Epithelial cell of prostate (primary cell): ENCODE data around the gene WDR3.
"Not testable (repeated sequence)": the region's sequence is repeated elsewhere in the genome, so short reads cannot be mapped to it uniquely, and the experiment has no call there.

ENCODE experiments used
- DNase-seq: peaks from one replicate; pipeline ENCODE4 v3.0.0-alpha.2; 2011; ENCODE audit warnings: low read depth, low spot score
- H3K27ac ChIP-seq: fragments of 450-650 bp; 2 replicates; pipeline ENCODE4 v1.5.1; 2017; ENCODE audit warnings: mild to moderate bottlenecking

WDR3 gene

DNA sequence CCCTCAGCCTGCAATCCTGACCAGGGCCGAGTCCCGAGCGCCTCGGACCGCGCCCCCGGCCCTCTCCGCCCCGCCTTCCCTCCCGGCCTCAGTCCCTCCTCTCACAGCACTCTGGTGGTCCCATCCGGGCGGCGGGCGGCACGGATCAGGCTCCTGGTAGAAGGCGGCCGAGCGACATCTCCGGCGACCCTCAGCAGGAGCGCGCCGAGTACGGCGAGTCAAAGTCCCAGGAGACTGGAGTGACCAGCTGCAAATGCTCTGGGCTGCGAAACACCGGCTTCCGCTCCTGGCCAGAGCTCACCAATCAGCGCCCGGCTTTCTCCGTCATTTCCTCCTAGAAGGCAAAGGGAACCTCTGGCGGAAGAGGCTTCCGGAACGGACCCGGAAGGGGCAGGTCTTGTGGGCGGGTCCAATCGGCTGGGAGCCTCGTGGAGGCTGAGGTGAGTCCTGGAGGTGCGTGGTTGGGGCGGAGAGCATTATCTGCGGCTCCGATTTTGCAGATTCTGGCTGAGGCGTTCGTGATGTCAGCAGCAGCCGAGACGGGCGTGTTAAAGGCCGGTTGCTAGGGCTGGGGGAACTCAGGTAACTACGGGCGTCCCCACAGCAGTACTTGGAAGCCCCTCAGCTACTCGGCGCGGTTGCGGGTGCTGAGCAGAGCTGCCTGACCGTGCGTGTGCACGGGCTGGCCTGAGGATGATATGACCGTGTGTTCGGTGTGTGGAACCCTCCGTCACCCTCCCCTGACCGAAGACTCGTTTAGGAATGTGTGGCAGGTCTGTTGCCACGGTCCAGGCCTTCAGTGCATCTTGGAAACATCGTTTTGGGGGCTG, at the start of gene WDR3, which contains the start of gene GDAP2:
WDR3 (plus strand) TSS at position 397 of the 830 bp plus-strand sequence. CDS start 3,581 bp downstream, outside the sequence.
GDAP2 (minus strand) TSS at position 279 of the 830 bp plus-strand sequence. CDS start 9,264 bp downstream, outside the sequence.
- DNase-seq, result peak; percentile 93
- peak within 1 kb of the TSS; percentile 78 for H3K27ac ChIP-seq

DNA sequence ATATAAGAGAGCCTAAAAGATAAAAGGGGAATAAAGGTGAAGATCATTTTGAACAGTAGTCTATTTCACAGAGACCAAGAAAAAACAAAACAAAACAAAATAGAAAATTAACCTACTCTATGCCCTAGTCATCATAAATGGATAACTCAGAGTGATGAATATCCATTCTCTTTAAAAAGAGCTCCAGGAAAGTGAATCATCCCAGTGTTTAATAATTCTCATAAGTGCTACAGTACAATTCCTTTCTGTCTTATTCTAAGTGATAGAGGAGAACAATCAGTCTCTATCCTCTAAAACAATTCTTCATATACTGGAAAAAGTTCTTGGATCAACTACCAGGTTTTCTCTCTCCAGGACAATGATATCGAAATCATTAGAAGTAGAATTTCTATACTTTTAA, 45.9 kb upstream of the WDR3 start:
- no peak overlapping the region for H3K27ac ChIP-seq
- DNase-seq, result no peak

DNA sequence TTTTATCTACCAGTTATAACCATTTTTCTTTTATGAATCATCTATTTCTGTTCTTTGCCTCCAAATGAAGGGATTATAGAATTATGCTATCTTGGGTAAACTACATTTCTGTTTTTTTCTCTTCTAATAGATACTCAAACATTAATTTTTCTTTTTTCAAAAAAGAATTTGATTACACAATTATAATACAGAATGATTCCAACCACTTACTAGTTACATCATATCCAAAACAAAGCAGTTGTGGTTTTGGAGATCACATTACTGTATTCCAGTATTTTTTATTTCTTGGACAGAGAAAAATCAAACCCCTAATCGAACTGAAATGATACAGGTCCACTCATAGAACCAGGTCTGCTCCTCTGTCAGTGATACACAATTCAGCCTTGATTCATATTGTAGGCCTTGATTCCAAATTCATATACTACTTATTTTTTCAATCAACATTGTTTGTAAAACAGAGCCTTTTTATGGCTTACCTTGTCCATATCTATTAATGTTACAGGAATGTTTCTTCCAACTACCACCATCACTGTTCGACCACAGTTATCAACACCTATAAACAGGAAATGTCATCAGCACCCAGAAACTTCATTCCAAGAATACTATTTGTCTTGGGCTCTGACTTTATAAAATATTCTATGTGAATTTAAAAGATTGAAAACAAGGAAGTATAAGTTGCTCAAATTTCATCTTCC, 43.3 kb upstream of the WDR3 start:
- DNase-seq, result no peak
- peak overlapping the region; percentile 12 for H3K27ac ChIP-seq

DNA sequence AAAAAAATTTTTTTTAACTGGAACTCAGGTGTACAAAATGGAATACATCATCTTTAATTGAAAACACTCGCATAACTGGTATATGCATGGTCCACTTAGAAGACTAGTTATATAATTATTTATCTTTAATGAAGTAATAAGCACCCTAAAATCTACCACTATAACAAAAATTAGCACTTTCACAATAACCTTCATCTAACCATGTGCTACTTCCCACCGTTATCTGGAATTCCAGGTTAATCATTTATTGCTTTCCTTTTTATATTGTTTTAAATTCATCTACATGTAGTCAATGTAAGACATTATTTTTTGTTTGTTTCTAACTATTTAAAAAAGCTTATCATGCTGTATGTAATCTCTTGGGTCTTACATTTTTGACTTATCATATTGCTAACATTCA, 39.1 kb upstream of the WDR3 start:
- DNase-seq, result no peak
- no peak overlapping the region for H3K27ac ChIP-seq

DNA sequence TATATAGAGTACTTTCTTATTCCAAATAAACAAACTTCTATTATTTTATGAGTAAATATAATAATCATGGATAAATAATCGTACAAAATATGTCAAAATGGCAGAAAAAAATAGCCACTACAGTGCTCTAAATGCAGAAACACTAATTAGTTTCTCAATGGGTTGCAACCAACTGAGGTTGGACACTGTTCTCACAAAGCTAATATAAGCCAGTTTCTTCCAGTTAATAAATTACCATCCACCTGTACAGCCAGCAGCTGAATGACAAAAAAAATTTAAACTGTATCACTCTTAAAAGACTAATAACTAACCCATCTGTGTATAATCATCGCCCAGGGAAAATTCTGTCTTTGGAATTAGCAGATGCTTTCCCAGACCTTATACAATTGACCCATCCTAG, 37.0 kb upstream of the WDR3 start:
- DNase-seq, result no peak
- no peak overlapping the region for H3K27ac ChIP-seq

DNA sequence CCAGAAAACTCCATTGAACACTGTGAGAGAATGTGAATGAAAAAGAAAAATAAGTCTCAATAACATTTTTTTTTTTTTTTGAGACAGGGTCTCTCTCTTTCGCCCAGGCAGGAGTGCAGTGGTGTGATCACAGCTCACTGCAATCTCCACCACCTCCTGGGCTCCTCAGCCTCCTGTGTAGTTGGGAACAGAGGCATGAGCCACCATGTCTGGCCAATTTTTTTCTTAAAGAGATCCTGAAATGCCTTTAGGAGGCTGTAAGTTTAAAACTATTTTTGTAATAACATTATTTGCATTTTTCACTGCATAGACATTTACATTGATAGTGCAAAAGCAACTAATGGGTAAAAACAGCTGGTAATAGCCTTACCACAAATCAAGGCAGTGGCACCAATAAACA, 35.5 kb upstream of the WDR3 start:
- no peak for DNase-seq
- H3K27ac ChIP-seq, result no peak overlapping the region

DNA sequence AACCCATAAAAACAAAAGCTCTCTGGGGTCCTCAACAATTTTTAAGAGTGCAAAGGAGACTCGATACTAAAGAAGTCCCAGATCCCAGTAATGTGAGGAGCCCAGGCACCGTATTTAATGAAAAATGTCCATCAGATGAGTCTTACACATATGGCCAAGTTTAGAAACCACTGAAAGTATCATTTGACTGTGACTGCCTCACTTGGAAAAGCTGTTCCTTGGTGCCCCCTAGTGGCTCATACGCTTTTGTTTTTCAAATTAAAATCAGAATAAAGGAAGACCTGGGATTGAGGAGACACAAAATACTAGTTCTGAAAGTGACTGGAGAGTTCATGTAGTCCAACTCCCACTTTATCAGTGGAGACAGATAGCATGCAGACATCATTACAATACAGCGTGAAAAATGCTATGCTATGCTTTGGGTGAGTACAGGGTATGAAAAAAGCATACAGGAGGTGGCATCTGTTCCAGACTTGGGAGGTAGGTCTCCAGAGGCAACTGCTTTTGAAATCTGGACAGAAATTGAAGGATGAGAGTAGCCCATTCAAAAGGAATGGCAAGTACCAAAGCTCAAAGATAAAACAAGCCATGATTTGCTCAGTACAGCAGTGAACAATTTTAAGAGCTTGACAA, 33.9 kb upstream of the WDR3 start:
- peak; percentile 3 for DNase-seq
- no peak overlapping the region for H3K27ac ChIP-seq

DNA sequence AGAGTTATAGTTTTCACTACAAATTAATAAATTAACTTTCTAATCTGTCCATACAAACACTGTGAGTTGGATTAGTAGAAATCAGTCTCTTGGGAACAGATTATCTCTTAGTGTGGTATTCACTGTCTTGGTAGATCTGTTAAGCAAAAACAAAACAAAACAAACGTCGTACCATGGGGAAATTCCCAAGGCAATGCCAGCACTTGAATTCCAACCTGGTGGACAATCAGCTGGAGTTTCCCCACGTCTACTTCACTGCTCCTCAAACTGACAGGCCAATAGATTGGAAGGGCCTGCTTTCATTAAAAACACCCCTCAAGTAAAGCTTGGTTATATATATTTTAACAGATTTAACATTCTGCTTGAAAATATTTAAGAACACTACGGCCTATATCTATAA, 32.0 kb upstream of the WDR3 start:
- DNase-seq, result no peak
- H3K27ac ChIP-seq, result no peak overlapping the region

DNA sequence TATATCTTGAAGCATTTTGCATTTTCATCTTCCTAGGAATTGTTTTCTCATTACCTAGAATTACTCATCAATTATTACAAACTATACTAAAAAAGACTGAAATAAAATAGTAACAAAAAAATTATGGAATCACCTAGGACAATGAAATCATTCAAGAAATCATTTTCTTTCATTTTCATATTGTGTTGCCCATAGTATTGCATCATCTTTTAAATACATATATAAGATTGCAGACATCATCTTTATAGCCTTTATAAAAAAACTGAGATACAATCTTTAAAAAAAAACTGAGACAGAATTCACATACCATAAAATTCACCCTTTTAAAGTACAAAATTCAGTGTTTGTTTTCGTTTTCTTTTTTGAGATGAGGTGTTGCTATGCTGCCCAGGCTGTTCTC, 29.7 kb upstream of the WDR3 start:
- H3K27ac ChIP-seq, result no peak overlapping the region
- no peak for DNase-seq

DNA sequence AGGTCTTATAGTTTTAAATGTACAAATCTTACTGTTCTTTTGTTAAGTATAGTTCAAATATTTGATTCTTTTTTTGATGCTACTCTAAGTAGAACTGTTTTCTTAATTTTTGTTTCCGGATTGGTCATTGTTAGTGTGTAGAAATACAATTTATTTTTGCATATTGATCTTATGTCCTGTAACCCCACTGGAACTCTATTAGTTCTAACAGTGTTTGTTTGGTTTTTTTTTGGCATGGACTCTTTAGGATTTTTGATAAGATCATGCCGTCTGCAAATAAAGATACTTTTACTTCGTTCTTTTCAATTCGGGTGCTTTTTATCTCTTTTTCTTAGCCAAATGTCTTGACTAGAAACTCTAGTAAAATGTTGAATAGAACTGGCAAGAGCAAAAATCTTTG, 26.6 kb upstream of the WDR3 start:
- DNase-seq, result no peak

DNA sequence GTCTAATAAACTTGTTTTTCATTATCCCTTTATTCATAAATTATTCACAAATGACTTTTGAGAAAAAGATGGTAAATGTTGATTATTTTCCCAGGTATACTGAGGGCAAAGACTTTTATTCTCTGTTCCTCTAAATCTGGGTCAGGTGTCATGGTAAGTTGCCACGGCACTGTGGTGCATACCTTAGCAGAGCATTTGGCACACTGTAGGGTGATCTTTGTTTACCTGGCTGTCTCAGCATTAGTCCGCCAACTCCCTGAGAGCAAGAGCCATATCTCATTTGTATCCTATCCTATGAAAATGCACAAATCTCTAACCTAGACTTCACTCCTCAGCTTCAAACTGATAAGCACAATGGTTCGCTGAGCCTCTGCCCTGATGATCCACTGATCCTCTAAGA, 25.1 kb upstream of the WDR3 start:
- DNase-seq, result no peak
- no peak overlapping the region for H3K27ac ChIP-seq

More for the DNA sequence above, 26.6 kb upstream of the WDR3 start:
- no peak overlapping the region for H3K27ac ChIP-seq

DNA sequence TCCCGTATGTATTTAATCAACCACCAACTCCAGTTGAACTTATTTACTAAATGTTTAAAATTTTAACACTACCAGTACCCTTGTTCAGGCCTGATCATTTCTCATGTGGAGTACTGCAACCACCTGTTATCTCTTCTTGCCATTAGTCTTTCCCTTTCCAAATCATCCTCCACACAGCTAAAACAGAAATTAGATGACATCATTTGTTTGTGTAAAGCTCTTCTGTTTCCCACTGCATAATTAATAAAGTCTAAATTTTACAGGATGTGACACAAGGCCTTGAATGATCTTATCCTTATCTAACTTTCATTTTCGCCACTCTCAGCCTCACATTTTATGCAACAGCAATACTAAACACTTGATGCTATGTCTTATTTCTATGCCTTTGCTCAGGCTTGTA, 24.5 kb upstream of the WDR3 start:
- DNase-seq, result no peak
- H3K27ac ChIP-seq, result no peak overlapping the region

DNA sequence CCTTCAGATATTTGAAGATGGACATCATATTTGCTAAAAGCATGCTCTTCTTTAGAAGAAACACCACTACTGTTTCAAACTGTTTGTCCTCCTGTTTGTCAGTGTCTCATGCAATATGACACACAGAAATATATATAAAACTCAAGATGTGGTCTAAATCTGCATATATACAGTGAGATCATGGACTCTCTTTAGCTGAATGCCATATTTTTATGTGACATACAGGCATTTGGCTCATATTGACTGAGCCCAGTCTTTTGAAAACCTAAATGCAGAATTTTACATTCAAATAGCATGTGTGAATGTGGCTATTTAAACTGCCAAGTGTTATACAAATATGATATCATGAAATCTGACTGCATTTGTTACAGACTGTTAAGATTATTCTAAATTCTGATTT, 18.5 kb upstream of the WDR3 start:
- DNase-seq, result no peak
- no peak overlapping the region for H3K27ac ChIP-seq

DNA sequence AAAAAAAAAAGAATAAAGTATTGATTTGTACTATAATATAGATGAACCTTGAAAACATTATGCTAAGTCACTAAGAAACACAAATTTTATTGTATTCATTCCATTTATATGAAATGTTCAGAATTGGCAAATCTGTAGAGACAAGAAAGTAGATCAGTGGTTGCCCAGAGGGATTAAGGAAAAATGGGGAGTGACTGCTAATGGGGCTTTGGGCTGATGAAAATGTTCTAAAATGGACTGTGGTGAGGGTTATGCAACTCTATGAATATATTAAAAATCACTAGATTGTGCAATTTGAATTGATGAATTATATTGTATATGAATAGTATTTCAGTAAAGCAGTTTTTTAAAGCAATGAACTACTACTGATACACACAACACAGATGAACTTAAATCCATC, 10.2 kb upstream of the WDR3 start:
- H3K27ac ChIP-seq, result no peak overlapping the region
- DNase-seq, result no peak

DNA sequence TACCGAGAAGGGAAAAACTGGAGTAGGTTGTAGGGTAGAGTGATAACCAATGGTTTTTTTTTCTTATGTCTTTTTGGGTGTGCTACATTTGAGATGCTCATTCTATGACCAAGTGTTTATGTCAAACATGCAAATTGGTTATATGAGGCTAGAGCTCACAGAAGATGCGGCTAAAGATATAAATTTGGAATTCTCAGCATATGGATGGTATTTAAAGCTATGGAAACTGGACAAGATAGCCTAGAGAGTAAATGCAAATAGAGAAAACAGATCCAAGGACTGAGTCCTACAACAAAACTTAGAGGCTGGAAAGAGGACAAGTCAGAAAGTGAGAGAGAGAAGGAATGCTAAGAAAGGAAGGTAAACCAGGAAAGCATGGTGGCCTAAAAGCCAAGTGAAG, 7.5 kb upstream of the WDR3 start:
- DNase-seq, result no peak
- H3K27ac ChIP-seq, result no peak overlapping the region

DNA sequence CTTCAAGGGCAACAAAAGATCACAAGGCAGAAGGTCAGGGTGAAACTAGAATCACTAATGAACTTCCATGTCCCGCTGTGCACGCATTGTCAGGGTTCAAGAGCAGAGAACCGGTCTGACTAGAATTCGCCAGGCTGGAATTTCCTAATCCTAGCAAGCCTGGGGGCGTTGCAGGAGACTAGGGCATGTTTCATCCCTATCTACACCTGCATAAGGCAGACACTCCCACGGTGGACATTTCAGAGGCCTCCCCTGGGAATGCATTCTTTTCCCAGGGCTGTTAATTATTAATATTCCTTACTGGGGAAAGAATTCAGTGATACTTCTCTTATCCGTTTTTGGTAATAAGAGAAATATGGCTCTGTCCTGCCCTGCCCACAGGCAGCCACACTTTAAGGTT, 6.8 kb upstream of the WDR3 start:
- H3K27ac ChIP-seq, DNase-seq: not testable (repeated sequence)

DNA sequence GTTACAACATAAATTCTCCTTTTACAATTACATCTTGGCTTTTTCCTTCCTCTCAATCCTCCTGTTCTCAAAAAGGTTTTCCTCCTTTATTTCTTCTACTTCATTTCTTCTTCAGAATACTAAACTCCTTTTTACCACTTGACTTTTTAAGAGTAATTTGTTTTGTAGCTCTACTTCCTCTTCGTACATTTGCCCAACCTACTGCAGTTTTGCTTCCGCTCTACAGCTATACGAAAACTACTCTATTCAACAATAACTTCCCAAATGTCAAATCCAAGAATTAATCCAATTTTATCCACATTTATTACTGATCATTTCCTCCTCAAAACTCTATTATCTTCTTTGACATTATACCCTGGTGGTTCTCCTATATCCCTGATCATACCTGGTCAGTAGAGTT, 3.6 kb upstream of the WDR3 start:
- no peak overlapping the region for H3K27ac ChIP-seq

DNA sequence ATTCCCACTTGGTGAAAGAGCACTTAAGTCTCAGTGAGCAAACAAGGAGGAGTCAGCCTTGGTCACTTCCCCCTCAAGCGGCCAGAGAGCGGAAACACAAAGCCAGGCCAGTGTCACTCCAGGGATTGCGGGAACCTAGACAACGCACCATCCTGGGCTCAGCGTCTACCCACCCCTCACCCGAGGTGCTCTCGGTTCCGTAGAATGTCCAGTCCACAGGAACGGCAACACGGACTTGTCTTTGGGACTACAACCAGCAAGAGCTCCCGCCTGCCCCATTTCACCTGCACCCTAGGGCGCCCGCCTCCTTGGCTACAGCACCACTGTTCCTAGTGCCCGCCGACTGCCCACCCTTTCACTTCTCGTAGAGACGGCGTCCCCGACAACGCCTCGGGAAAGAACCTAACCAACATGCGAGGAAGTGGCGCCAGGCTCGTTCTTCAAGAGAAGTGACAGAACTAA, 627 bp upstream of the WDR3 start:
- H3K27ac ChIP-seq, result peak overlapping the region; percentile 78
- DNase-seq, result no peak

More for the DNA sequence above, 3.6 kb upstream of the WDR3 start:
- no peak for DNase-seq

DNA sequence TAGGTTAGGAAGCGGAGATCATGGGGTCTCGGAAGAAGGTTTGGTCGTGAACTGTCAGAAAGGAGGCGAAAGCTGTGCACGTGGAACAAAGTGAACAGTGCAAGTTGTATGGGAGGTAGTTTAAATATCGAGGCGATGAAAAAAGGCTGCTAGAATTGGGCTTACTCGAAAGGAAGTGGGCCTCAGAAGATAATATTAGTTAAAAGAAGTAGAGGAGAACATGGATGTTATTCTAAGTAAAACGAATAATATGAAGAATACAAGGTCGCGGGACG, 571 bp downstream of the WDR3 start:
- H3K27ac ChIP-seq, result peak overlapping the region; percentile 78
- DNase-seq, result no peak

DNA sequence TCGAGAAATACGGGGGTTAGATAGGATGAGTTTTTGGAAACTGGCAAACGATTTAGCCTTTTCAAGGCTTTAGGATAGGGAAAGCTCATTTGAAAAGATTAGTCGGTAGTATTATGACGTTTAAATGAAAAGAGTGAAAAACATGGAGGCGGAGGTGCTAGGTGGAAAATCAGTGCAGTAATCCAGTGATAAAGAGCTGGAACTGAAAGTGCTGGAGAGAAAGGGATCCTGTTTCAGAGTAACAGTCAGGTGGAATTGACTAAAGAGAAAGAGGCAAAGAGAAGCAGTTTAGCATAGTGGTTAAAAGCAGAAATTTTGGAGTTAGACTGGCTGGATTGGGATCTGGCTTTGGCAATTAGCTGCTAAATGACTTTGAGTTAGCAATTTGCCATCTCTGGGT, 945 bp downstream of the WDR3 start:
- no peak for DNase-seq
- H3K27ac ChIP-seq, result peak overlapping the region; percentile 78

DNA sequence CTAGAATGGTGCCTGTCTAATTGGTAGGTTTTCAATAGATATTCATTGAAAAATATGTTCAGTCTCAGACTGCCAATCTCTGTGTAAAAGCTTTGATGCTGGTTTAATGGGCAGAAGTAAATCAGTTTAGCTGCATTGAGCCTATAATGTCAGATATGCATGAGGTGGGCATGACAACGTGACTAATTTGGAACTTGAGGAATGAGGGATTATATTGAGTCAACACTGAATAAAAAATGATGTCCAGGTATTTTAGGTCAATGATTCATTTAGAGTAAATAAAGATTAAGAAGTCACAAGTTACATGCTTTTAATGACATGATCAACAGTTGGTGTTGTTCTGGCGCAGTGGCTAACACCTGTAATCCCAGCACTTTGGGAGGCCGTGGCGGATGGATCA, 3.0 kb downstream of the WDR3 start:
- DNase-seq, result peak; percentile 6
- no peak overlapping the region for H3K27ac ChIP-seq
